Stimulated activated naive B cell treated with anti-CD40 and anti-IgM and Interleukin-4, amounts not matched to agents 10 μg/mL and 1 μg/mL and 100 μg/mL, for 72 hours (primary cell): ENCODE results near the gene OR5B2.

Experiments used
- ATAC-seq, 2 donors: fragments of 150-1000 bp; cut with Tn5 transposase; replicated peaks; 2 replicates each; pipeline ENCODE4 v1.10.0; 2021; ENCODE audit warnings: moderate library complexity in 1 of 2
- DNase-seq: peaks from one replicate; pipeline ENCODE4 v3.0.0; 2021
- H3K27ac Mint-ChIP-seq: one replicate; pipeline ENCODE4 v1.8.0; 2022; ENCODE audit warnings: mild to moderate bottlenecking, mixed read lengths
- H3K27me3 Mint-ChIP-seq, 2 donors: one replicate each; pipeline ENCODE4 v1.8.0; 2022; ENCODE audit warnings: mixed read lengths in 2 of 2
- H3K36me3 Mint-ChIP-seq, 2 donors: one replicate each; pipeline ENCODE4 v1.8.0; 2022; ENCODE audit warnings: mixed read lengths in 2 of 2, mild to moderate bottlenecking in 1 of 2
- H3K4me1 Mint-ChIP-seq, 2 donors: one replicate each; pipeline ENCODE4 v1.8.0; 2022; ENCODE audit warnings: mixed read lengths in 2 of 2, mild to moderate bottlenecking in 1 of 2
- H3K4me3 Mint-ChIP-seq, 2 donors: one replicate each; pipeline ENCODE4 v1.8.0; 2022; ENCODE audit warnings: mild to moderate bottlenecking in 2 of 2, mixed read lengths in 2 of 2, moderate library complexity in 1 of 2
- H3K9me3 Mint-ChIP-seq, 2 donors: one replicate each; pipeline ENCODE4 v1.8.0; 2022; ENCODE audit warnings: mixed read lengths in 2 of 2, mild to moderate bottlenecking in 1 of 2

Gene OR5B2

DNA sequence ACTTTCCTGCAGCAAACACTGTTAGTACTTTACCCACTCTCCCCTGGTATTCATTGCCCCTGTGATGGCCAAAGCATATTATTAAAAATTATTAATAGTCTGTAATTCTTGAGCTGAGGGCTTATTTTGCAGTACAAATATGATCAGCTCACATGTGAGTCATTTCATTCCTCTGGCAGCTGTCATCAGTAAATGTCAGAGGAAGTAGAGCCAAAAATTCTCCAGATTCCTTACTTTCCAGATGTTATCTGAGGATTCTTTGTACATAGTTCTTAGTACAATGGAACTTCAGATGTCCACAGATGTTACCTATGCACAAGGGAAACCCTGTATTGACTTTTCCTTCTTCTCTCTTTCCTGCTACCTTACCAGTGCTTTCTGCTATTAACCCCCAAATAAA, 33.7 kb downstream of the OR5B2 start:
- peaks cover 9 to 14% of the 10 kb centered on the region in 2 donors for H3K9me3 Mint-ChIP-seq
- H3K36me3 Mint-ChIP-seq = peaks cover 2 to 8% of the 10 kb centered on the region in 2 donors
- no peak overlapping the region for H3K4me3 Mint-ChIP-seq
- ATAC-seq (no peak), DNase-seq (no peak)
- peaks cover 6 to 20% of the 10 kb centered on the region in 2 donors for H3K27me3 Mint-ChIP-seq
- H3K4me1 Mint-ChIP-seq = peaks cover 4 to 6% of the 10 kb centered on the region in 2 donors
- no peak overlapping the region for H3K27ac Mint-ChIP-seq

DNA sequence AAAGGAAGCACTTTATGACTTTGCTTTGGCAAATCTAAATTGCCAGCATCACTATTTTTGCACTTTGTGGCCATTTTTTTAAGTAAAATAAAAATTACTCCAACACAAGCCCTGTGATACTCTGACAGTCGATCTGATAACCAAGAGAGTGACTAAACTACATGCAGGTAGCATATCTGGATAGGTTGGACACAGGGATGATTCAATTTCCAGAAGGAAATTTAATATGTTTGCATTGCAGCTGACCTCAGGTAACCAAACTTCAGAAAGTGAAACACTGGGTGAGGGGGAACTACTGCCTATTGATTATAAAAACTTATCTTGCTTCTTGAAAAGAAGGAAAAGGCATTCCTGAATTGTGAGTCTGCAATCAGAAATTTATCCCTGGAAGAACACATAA, 35.2 kb downstream of the OR5B2 start:
- H3K4me1 Mint-ChIP-seq = peaks cover 4 to 6% of the 10 kb centered on the region in 2 donors
- H3K27me3 Mint-ChIP-seq = peaks cover 6 to 14% of the 10 kb centered on the region in 2 donors
- DNase-seq (no peak), ATAC-seq (no peak)
- H3K36me3 Mint-ChIP-seq = peaks cover 2 to 8% of the 10 kb centered on the region in 2 donors
- H3K4me3 Mint-ChIP-seq = no peak overlapping the region
- H3K27ac Mint-ChIP-seq = no peak overlapping the region
- peaks cover 9 to 14% of the 10 kb centered on the region in 2 donors for H3K9me3 Mint-ChIP-seq

DNA sequence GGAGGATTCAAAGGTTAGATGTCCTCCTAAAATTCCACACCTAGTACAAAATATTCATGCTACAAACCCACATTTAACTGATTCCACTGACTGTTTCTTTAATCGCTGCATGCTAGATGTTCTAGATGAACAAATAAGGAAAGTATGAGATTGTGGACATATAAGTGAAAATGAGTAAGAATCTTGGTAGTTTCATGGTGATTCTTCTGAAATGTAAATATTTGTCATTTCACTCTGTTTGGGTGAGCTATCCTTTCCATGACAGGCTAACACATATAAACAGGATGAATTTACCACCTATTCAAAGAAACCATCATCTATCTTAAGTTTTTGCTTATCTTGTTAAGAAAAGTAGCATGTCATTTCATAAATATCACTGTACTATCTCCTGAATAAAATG, 36.0 kb downstream of the OR5B2 start:
- Mint-ChIP-seq H3K27ac (no peak overlapping the region), H3K4me1 (peaks cover 4 to 6% of the 10 kb centered on the region in 2 donors), H3K4me3 (no peak overlapping the region), H3K9me3 (peaks cover 9 to 14% of the 10 kb centered on the region in 2 donors), H3K36me3 (peaks cover 2 to 8% of the 10 kb centered on the region in 2 donors), H3K27me3 (peaks cover 6 to 12% of the 10 kb centered on the region in 2 donors)
- no peak for DNase-seq
- ATAC-seq = no peak

DNA sequence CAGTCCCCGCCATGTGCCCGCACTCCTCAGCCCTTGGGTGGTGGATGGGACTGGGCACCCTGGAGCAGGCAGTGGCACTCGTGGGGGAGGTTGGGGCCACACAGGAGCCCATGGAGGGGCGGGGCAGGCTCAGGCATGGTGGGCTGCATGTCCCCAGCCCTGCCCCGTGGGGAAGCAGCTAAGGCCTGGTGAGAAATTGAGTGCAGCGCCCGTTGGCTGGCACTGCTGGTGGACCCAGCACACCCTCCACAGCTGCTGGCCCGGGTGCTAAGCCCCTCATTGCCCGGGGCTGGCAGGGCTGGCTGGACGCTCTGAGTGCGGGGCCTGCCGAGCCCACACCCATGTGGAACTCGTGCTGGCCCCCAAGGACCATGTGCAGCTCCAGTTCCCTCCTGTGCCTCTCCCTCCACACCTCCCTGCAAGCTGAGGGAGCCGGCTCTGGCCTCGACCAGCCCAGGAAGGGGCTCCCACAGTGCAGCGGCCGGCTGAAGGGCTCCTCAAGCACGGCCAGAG, 37.3 kb downstream of the OR5B2 start:
- Mint-ChIP-seq H3K27ac (no peak overlapping the region), H3K27me3 (peaks cover 6% of the 10 kb centered on the region in 2 donors), H3K4me3 (no peak overlapping the region), H3K36me3 (peaks cover 2 to 7% of the 10 kb centered on the region in 2 donors), H3K4me1 (peaks cover 3 to 4% of the 10 kb centered on the region in 2 donors), H3K9me3 (peaks cover 11 to 13% of the 10 kb centered on the region in 2 donors)
- no peak for ATAC-seq
- DNase-seq = no peak
